HEK293 (cell line): ENCODE data around the gene ARL16.

Experiments used
- ZBTB7A ChIP-seq: fragments of 450-650 bp; formaldehyde crosslinking; IDR thresholded peaks from 2 replicates; pipeline ENCODE4 v1.5.1; 2016; ENCODE audit warnings: low read depth, missing biosample characterization, missing genetic modification characterization
- ZFP3 ChIP-seq: fragments of 450-650 bp; formaldehyde crosslinking; IDR thresholded peaks from 2 replicates; pipeline ENCODE4 v1.5.1; 2016; ENCODE audit warnings: low read depth, missing biosample characterization, missing genetic modification characterization
- ZNF138 ChIP-seq: fragments of 450-650 bp; formaldehyde crosslinking; IDR thresholded peaks from 2 replicates; pipeline ENCODE4 v1.5.1; 2016; ENCODE audit warnings: missing biosample characterization, missing genetic modification characterization, borderline replicate concordance
- ZNF23 ChIP-seq: fragments of 450-650 bp; formaldehyde crosslinking; IDR thresholded peaks from 2 replicates; pipeline ENCODE4 v1.5.1; 2016; ENCODE audit warnings: missing biosample characterization, missing genetic modification characterization, borderline replicate concordance
- ZNF571 ChIP-seq: fragments of 450-650 bp; formaldehyde crosslinking; IDR thresholded peaks from 2 replicates; pipeline ENCODE4 v1.5.0; 2017; ENCODE audit warnings: missing biosample characterization, missing genetic modification characterization
- TF ChIP-seq, protein P1 (sequence below): fragments of 450-650 bp; formaldehyde crosslinking; IDR thresholded peaks from 2 replicates; pipeline ENCODE4 v1.5.1; 2016; ENCODE audit warnings: missing biosample characterization, missing genetic modification characterization

DNA sequence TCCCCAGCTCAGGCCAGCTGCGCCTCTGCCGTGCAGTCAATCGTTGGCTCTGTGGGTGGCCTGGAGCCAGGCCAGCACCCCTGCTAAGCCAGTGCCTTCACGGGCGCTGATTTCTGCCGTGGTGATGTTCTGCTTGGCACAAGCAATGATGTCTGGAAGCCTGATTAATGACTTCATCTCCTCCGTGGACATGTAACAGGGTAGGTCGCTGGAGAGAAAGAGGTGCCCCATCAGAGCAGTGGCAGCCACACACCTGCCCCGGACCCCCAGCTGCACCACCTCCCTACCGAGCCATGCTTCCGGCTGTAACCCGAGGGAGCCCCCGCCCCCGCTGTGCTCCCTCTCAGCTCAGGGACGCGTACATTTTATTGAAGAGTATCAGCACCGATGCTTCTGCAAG lies 1.9 kb downstream of the ARL16 start:
- TF ChIP-seq ZFP3 (tag by site-specific recombination) (no peak), ZNF23 (tag by site-specific recombination) (no peak), ZBTB7A (tag by site-specific recombination) (no peak), ZNF138 (tag by site-specific recombination) (no peak), ZNF571 (tag by site-specific recombination) (no peak)
- TF ChIP-seq, protein P1, sequence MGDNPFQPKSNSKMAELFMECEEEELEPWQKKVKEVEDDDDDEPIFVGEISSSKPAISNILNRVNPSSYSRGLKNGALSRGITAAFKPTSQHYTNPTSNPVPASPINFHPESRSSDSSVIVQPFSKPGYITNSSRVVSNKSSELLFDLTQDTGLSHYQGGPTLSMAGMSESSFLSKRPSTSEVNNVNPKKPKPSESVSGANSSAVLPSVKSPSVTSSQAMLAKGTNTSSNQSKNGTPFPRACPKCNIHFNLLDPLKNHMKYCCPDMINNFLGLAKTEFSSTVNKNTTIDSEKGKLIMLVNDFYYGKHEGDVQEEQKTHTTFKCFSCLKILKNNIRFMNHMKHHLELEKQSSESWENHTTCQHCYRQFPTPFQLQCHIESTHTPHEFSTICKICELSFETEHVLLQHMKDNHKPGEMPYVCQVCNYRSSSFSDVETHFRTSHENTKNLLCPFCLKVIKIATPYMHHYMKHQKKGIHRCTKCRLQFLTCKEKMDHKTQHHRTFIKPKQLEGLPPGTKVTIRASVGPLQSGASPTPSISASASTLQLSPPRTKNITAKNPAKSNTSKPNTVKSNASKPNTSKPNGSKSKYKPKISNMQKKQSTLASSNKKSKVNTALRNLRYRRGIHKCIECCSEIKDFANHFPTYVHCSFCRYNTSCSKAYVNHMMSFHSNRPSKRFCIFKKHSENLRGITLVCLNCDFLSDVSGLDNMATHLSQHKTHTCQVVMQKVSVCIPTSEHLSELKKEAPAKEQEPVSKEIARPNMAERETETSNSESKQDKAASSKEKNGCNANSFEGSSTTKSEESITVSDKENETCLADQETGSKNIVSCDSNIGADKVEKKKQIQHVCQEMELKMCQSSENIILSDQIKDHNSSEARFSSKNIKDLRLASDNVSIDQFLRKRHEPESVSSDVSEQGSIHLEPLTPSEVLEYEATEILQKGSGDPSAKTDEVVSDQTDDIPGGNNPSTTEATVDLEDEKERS (tag by site-specific recombination): no peak
